HEK293T (cell line): ENCODE data around the gene IL5RA.

ENCODE experiments used
- CTCF ChIA-PET: fragments of 350-600 bp; formaldehyde crosslinking; extraction: SDS; loops from one replicate; lab custom pipeline; 2021; ENCODE audit warnings: antibody characterized with exemption, inconsistent platforms; lab: Yijun Ruan, JAX
- POLR2A ChIA-PET: fragments of 350-600 bp; formaldehyde crosslinking; extraction: SDS; loops from one replicate; lab custom pipeline; 2020; ENCODE audit warnings: antibody characterized with exemption, inconsistent platforms; lab: Yijun Ruan, JAX
- DNase-seq: peaks from one replicate; pipeline ENCODE4 v3.0.0; 2012; ENCODE audit warnings: mixed read lengths; ENCODE audit errors: extremely low spot score
- ARNT ChIP-seq: fragments of 450-650 bp; IDR thresholded peaks from 2 replicates; pipeline ENCODE4 v1.6.1; 2017; ENCODE audit warnings: mild to moderate bottlenecking
- BHLHE40 ChIP-seq: fragments of 450-650 bp; IDR thresholded peaks from 2 replicates; pipeline ENCODE4 v1.6.1; 2016; ENCODE audit warnings: mild to moderate bottlenecking, moderate library complexity, borderline replicate concordance
- CTBP1 ChIP-seq: fragments of 450-650 bp; IDR thresholded peaks from 2 replicates; pipeline ENCODE4 v1.6.1; 2016; ENCODE audit warnings: borderline replicate concordance
- ELF4 ChIP-seq: fragments of 450-650 bp; IDR thresholded peaks from 2 replicates; pipeline ENCODE4 v1.6.1; 2017; ENCODE audit warnings: antibody characterized with exemption
- FOXA1 ChIP-seq: fragments of 450-650 bp; IDR thresholded peaks from 2 replicates; pipeline ENCODE4 v1.6.1; 2016; ENCODE audit warnings: mild to moderate bottlenecking
- FOXK2 ChIP-seq: fragments of 450-650 bp; IDR thresholded peaks from 2 replicates; pipeline ENCODE4 v1.6.1; 2016; ENCODE audit warnings: mild to moderate bottlenecking
- FOXM1 ChIP-seq: fragments of 450-650 bp; IDR thresholded peaks from 2 replicates; pipeline ENCODE4 v1.6.1; 2017; ENCODE audit warnings: mild to moderate bottlenecking, borderline replicate concordance
- HDGF ChIP-seq: fragments of 450-650 bp; IDR thresholded peaks from 2 replicates; pipeline ENCODE4 v1.6.1; 2017; ENCODE audit warnings: antibody characterized with exemption, borderline replicate concordance
- L3MBTL2 ChIP-seq: fragments of 450-650 bp; conservative IDR thresholded peaks from 2 replicates; pipeline ENCODE4 v1.6.1; 2016; ENCODE audit warnings: mild to moderate bottlenecking
- LEF1 ChIP-seq: fragments of 450-650 bp; IDR thresholded peaks from 2 replicates; pipeline ENCODE4 v1.6.1; 2017; ENCODE audit warnings: mild to moderate bottlenecking, borderline replicate concordance
- NFRKB ChIP-seq: fragments of 450-650 bp; IDR thresholded peaks from 2 replicates; pipeline ENCODE4 v1.6.1; 2016; ENCODE audit warnings: mild to moderate bottlenecking, moderate library complexity
- SP1 ChIP-seq: fragments of 450-650 bp; IDR thresholded peaks from 2 replicates; pipeline ENCODE4 v1.6.1; 2017
- SUZ12 ChIP-seq: fragments of 450-650 bp; IDR thresholded peaks from 2 replicates; pipeline ENCODE4 v1.6.1; 2016; ENCODE audit warnings: mild to moderate bottlenecking
- TARDBP ChIP-seq: fragments of 450-650 bp; IDR thresholded peaks from 2 replicates; pipeline ENCODE4 v1.6.1; 2016
- ZNF384 ChIP-seq: fragments of 450-650 bp; IDR thresholded peaks from 2 replicates; pipeline ENCODE4 v1.6.1; 2016
- TF ChIP-seq, protein P1 (sequence below): fragments of 450-650 bp; IDR thresholded peaks from 2 replicates; pipeline ENCODE4 v1.6.1; 2016

IL5RA gene

DNA sequence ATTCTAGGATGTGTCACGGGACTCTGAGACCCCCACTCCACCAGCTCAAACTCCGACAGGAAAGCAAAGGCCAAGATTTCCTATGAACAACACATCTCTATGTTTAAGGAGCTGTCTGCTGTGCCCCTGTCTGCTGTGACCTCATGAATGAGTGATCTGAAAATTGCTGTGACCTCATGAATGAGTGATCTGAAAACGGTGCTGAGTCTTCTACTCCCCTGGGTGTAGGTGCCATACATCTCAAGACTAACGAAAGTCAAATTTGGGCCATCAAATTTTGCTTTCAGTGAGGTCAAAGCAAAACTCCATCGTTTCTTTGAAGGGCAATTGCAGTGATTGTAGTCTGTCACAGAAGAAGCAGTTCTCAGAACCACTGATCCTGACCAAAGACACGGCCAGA, 24.4 kb downstream of the IL5RA start:
- no peak for DNase-seq
- ChIA-PET CTCF (no interaction called here), POLR2A (no interaction called here)
- TF ChIP-seq TARDBP (no peak), ELF4 (no peak), L3MBTL2 (no peak), CTBP1 (no peak), ARNT (no peak), ZNF384 (no peak), NFRKB (no peak), BHLHE40 (no peak), FOXA1 (no peak), SUZ12 (no peak), SP1 (no peak), HDGF (no peak), FOXK2 (no peak)
- TF ChIP-seq, protein P1, sequence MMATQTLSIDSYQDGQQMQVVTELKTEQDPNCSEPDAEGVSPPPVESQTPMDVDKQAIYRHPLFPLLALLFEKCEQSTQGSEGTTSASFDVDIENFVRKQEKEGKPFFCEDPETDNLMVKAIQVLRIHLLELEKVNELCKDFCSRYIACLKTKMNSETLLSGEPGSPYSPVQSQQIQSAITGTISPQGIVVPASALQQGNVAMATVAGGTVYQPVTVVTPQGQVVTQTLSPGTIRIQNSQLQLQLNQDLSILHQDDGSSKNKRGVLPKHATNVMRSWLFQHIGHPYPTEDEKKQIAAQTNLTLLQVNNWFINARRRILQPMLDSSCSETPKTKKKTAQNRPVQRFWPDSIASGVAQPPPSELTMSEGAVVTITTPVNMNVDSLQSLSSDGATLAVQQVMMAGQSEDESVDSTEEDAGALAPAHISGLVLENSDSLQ: no peak

DNA sequence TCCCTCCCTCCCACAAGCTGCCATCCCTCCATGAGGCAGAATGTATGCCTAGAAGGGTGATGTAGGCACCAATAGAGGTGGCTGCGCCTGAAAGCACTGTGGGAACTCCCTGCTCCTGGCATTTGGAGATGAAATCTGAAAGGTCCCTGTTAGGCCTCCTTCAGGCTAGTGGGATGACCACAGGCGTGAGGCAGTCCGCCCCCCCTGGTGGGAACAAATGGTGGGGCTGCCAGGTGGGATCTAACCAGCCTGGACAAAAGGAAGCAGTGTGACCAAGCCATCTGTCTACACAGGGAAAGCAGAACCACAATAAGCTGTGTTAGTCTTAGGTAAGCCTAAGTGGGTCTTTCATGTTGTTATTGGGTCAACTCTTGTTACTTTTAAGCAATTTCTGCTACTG, 25.3 kb downstream of the IL5RA start:
- ChIA-PET CTCF (no interaction called here), POLR2A (no interaction called here)
- no peak for TF ChIP-seq ZNF384
- TF ChIP-seq, protein P1: no peak
- TF ChIP-seq SUZ12: no peak
- no peak for TF ChIP-seq SP1
- TF ChIP-seq CTBP1: no peak
- no peak for TF ChIP-seq L3MBTL2
- TF ChIP-seq TARDBP: no peak
- TF ChIP-seq HDGF: no peak
- no peak for TF ChIP-seq FOXK2
- TF ChIP-seq ARNT: no peak
- no peak for TF ChIP-seq FOXA1
- TF ChIP-seq BHLHE40: no peak
- TF ChIP-seq LEF1: no peak
- TF ChIP-seq NFRKB: no peak
- no peak for DNase-seq

- DNase-seq: no peak
- ChIA-PET POLR2A (no interaction called here), CTCF (no interaction called here)
- no peak for TF ChIP-seq FOXK2
- no peak for TF ChIP-seq LEF1
- TF ChIP-seq CTBP1: no peak
- no peak for TF ChIP-seq NFRKB
Measured at GRCh38 chr3:3082234-3082924, 27.8 kb downstream of the IL5RA start.

- TF ChIP-seq ARNT (no peak), TARDBP (no peak), HDGF (no peak), CTBP1 (no peak), SUZ12 (no peak)
- DNase-seq: no peak
- ChIA-PET POLR2A (no interaction called here), CTCF (no interaction called here)
Measured at GRCh38 chr3:3081381-3082233, 28.6 kb downstream of the IL5RA start.

DNA sequence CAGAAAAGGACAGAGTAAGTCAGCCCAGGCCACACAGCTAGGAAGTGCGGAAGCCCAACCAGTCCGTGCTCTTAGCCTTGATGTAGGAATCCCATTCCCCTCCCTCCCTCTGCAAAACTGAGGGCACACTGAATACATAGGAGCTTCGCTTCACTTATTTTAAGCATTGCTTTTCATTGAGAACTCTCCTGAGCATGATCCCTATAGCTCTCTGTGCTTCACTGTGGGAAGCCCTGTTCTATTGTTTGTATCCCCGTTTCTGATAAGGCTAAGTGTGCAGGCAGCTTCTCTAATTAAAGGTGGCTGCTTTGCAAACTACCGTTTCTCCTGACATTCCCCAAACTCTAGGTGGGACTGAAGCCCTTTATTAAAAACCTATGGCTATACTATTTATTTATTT, 29.9 kb downstream of the IL5RA start:
- TF ChIP-seq SUZ12 (no peak), ARNT (no peak), ELF4 (no peak), FOXA1 (no peak), ZNF384 (no peak), NFRKB (no peak), FOXM1 (no peak), SP1 (no peak), CTBP1 (no peak), HDGF (no peak), FOXK2 (no peak), TARDBP (no peak), LEF1 (no peak), L3MBTL2 (no peak), BHLHE40 (no peak)
- TF ChIP-seq, protein P1: no peak
- ChIA-PET POLR2A (no interaction called here), CTCF (interaction anchor here (0.6 kb wide), 1 partner anchor 1631 kb away, joined by 3 read pairs; no protein-coding TSS in a partner anchor)
- no peak for DNase-seq

GRCh38 chr3:3074551-3075257, 35.5 kb downstream of the IL5RA start:
- TF ChIP-seq ZNF384: no peak
- DNase-seq: no peak
- ChIA-PET CTCF (no interaction called here), POLR2A (no interaction called here)
